ENCODE measurements around the gene PAK5.

The PAK5 gene

GRCh38 chr20:9514461-9515213 lies 324.2 kb downstream of the PAK5 start, which contains the start of gene LAMP5:
LAMP5 (plus strand) TSS chr20:9514590; CDS start chr20:9514853, 263 bp downstream.
- DNase-seq = no peak

GRCh38 chr20:9514072-9514460 lies 324.8 kb downstream of the PAK5 start:
- DNase-seq = no peak

- no peak for DNase-seq
These were observed 328.0 kb downstream of the PAK5 start for GRCh38 chr20:9510911-9511310.

GRCh38 chr20:9509246-9509645 lies 329.6 kb downstream of the PAK5 start:
- no peak for DNase-seq

GRCh38 chr20:9508696-9509178 lies 330.1 kb downstream of the PAK5 start:
- DNase-seq = no peak

- no peak for DNase-seq
These were observed 330.6 kb downstream of the PAK5 start for GRCh38 chr20:9508240-9508661.

- DNase-seq = no peak
These were observed 331.2 kb downstream of the PAK5 start for GRCh38 chr20:9507544-9508239.

GRCh38 chr20:9506964-9507369 lies 331.9 kb downstream of the PAK5 start:
- no peak for DNase-seq

GRCh38 chr20:9506280-9506821 lies 332.5 kb downstream of the PAK5 start:
- DNase-seq = no peak

GRCh38 chr20:9503526-9504245 lies 335.2 kb downstream of the PAK5 start:
- no peak for DNase-seq

- DNase-seq = no peak
These were observed 337.4 kb downstream of the PAK5 start for GRCh38 chr20:9501473-9501872.

- no peak for DNase-seq
These were observed 338.8 kb downstream of the PAK5 start for GRCh38 chr20:9500121-9500520.

GRCh38 chr20:9499126-9499899 lies 339.6 kb downstream of the PAK5 start:
- DNase-seq = no peak

GRCh38 chr20:9498322-9498721 lies 340.6 kb downstream of the PAK5 start:
- DNase-seq = no peak

- DNase-seq = no peak
These were observed 342.7 kb downstream of the PAK5 start for GRCh38 chr20:9496155-9496554.

- DNase-seq = no peak
These were observed 343.2 kb downstream of the PAK5 start for GRCh38 chr20:9495701-9496100.

- DNase-seq = no peak
These were observed 345.1 kb downstream of the PAK5 start for GRCh38 chr20:9493803-9494202.

- DNase-seq = no peak
These were observed 346.8 kb downstream of the PAK5 start for GRCh38 chr20:9492067-9492466.

- no peak for DNase-seq
These were observed 347.6 kb downstream of the PAK5 start for GRCh38 chr20:9491324-9491723.

GRCh38 chr20:9490631-9491030 lies 348.2 kb downstream of the PAK5 start:
- no peak for DNase-seq

- no peak for DNase-seq
These were observed 348.7 kb downstream of the PAK5 start for GRCh38 chr20:9490161-9490560.

- DNase-seq = no peak
These were observed 350.8 kb downstream of the PAK5 start for GRCh38 chr20:9488063-9488462.
